ENCODE data around the gene SUN5.

SUN5 gene

DNA sequence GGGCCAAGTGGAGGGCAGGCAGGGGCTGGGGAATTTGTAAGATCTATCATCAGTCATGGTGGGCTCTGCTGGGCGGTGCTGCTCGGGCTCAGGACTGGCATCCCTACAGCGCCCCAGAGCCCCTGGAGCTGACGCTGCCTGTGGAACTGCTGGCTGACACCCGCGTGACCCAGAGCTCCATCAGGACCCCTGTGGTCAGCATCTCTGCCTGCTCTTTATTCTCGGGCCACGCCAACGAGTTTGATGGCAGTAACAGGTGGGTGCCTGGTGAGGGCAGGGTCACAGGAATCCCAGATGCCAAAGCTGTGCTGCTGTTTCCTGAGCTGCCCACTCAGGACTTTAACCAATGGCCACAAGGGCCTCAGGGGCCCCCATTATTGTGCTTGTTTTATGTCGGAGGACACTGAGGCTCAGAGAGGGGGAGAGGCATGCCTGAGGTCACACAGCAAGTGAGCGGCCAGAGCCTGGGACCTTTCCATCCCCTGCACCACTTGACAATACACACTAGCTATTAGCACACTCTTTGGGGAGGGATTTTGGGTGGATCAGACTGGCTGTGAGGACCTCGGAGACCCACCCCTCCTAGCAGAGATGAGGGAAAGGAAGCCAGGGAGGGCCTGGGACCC, 9.6 kb upstream of the SUN5 start:
- no peak for DNase-seq

DNA sequence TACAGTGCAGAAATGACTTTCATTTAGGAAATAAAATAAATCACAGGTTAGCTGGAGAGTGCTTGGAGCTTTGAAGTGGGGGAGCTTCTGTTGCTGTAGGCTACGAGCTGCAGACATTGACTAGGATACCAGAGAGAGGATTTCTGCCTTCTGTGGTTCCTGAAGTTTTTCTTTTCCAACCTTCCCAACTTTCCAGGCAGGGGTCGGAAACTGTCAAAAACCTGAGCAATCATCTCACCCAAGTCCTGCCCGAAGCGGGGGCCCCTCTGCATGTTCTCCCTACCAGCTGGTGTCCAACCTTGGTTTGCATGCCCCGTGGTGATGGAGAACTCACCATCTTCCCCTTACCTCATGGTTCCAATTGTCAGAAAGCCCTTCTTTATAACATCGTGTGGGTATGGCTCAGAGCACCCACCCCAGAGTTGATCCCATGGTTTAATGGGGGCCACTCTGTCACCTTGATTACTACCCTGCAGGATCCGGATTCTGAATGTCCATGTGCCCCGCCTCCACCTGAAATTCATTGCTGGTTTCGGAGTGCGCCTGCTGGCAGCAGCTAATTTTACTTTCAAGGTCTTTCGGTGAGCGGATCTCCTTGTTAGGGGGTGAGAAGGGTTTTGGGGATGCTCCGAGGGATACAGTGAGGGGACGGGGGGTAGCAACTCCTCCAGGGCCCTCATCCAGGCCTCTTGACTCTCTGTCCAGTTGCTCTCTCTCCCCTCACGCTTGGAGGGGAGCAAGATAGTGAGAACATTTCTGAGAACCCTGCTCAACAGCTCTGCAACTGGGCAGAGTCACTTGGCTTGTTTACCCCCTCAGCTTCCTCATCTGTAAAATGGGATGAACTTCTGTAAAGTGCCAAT, 8.3 kb upstream of the SUN5 start:
- no peak for DNase-seq

DNA sequence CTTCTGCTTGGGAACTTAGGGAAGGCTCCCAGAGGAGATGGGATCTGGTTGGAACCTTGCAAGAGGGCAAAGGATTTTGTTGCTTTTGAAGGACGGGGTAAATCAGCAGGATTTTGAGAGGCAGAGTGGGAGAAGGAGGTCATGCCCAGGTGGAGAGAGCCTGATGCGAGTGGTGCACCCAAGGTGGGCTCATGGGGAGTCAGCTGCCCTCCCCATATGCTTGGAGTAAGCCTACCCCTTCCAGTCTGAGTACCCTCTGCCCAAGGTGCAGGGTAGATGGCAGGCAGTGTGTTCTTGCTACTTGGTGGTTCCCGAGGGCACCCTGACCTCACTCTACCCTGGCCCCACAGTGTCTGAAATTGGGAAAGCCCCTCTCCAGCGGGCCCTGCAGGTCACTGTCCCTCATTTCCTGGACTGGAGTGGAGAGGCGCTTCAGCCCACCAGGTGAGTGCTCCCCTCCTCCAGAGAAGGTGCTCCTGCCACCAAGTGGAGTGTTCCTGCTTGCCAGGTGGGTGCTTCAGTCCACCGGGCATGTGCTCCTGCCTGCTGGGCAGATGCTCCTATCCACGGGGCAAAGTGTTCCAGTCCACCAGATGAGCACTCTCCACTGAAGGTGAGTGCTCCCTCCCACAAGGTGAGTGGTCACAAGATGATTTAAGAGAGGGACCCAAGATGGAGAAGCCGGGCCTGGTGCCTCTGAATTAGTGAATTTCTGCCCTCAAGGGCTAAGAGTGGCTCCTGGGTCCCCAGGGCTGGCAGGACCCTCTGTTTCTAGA, 6.6 kb upstream of the SUN5 start:
- no peak for DNase-seq

DNA sequence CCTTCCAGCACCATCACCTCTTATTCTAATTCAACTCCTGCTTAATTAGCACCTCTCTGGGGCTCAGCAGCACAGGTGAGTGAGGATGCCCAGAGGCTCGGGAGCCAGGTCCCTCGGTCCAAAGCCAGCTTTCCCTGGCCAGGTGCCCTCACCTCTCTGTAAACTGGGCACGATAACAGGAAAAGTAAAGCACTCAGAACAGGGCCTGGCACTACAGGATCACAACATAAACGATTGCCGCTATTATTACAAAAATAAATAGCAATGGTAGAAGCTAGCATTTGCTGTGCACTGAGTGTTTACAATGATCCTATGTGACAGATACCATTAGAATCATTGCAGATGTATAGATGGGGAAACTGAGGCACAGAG, 5.9 kb upstream of the SUN5 start:
- no peak for DNase-seq

DNA sequence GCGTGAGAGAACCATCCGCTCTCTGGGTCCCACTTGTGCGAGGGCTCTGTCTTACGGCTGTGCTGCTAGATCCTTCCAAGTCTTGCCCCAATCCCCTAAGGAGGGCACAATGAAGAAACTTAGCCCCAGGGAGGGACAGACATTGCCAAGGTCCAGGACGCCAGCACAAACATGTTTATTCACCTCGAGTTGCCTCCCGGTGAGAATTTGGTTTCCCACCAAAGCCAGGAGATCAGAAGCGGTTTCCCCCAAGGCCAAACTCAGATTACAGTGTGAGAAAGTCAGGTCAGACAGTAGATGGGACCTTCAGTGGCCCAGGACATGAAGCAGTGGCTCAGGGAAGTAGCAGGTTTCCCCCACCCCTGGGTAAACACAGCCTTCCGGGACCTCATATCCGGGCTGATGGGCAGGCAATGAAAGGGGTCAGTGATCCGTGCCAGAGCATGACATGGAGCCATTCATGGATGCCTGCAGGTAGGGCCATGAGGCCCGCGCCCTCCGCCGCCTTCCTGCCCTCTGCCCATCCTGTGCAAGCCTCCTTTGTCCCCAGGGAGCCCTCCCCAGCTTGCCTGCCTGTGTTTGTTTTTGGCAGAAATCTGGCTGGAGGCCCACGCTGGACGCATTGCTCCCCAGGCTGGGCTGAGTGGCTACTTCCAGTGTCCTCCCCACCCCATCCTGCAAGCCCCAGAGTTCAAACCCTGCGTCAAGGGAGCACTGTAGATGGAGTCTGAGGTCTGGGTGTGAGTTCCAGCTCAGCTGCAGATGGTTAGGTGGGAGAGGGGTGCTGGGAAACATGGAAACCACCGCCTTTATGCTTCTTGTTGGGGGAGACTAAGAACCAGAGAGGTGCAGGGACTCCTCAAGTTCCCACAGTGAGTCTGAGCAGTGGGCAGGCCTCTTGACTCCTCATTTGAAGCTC, 5.2 kb upstream of the SUN5 start:
- DNase-seq = no peak

DNA sequence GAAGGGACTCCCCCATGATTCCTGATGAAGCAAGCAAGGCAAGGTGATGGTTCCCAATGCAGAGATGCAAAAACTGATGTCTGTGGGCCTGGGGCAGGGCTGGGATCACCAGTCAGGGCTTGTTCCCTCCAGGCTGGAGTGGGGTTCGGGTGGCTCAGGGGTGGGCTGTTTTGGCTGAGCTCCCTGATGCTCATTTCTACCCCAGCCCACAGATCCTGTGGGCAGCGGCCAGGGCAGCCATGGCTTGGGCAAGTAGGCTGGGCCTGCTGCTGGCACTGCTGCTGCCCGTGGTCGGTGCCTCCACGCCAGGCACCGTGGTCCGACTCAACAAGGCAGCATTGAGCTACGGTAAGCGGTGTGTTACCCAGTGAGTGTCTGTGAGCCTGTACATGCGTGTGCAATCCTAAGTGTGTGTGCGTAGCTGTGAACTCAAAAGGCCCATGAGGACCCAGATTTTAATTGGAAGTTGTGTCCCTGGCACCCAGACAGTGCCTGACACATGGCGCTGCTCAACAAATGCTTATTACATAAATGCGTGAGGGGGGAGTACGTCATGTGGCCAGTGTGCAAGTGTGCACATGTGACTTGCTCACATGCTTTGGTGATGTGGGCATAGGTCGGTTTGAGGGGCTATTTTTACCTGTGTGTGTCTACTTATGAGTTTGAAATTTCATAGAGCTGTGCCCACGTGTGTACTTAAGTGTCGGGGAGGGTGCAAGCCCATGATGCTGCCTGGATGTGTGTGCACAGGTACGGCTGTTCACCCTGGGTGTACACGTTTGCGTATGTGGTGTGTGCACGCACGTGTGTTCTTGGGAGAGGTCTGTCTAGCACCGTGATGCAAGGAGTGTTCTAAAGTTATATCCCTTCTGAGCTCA, 4.3 kb upstream of the SUN5 start:
- no peak for DNase-seq

DNA sequence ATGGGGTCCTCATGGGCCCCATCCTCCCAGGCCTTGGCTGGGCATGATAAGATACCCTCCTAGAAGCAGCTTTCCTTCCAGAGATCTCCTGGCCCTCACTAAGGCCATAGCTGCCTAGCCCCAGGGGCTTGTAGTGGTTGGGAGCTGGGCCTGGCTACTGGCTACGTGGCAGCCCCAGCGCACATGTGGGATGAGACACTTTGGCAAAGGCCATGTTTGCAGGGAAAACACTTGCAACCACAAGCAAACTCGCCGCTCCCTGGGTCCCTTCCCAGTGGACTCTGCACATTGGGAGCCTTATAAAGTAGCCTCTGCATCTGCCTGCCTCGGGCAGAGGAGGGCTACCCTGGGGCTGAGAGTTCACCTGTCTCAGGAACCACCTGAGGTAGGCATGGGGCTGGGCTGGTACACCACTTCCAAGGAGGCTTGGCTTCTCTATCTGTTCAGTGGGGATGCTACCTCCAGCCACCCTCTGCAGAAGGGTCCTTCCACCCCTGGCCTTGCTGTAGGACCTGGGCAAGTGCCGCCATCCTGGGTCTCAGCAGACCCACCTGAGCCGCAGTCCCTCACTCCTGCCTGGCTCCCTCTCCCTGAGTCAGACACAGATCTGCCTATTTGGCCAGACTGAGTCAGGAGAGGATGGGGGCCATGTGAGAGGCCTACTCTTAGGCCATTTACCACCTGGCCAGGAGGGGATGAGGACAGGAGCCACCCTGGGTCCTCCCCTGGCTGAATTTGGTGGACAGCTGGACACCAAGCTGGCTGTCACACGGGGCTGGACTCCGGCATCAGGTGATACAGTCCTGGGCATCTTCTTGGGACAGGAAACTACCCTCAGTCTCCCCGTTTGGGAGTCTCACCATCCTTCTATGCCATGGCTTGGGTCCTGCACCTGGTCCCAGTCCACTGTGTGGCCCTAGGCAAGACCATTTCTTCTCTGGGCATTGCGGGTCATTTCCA, 3.4 kb upstream of the SUN5 start, which contains the start of gene BPIFB2:
Gene BPIFB2 (plus strand): TSS at position 329 of the 960 bp plus-strand sequence. CDS start 871 bp downstream, outside the sequence.
- no peak for DNase-seq

DNA sequence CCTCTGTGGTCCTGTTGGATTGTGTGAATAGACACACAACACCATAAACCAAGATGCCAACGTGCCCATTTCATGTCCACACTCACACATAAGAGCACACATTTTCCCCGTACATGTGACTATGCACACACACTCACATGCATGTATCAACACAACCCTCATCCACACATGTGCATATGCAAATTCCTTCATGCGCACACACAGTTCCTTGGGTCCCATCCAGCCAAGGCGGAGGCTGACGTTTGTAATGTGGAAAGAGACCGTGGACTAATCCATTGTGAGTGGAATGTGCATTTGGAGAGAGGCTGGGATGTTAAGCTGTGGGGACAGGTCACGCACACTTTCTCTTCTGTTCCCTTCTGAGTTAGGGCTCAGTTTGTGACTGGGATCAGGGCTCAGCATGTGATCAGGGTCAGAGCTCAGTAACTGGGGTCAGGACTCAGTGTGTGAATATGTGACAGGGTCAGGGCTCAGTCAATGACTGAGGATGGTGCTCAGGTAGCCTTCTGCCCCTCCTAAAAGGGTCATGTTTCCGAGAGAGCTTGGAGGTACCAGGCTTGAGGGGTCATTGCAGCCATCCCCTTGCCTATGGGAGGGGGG, 2.6 kb upstream of the SUN5 start:
- no peak for DNase-seq

DNA sequence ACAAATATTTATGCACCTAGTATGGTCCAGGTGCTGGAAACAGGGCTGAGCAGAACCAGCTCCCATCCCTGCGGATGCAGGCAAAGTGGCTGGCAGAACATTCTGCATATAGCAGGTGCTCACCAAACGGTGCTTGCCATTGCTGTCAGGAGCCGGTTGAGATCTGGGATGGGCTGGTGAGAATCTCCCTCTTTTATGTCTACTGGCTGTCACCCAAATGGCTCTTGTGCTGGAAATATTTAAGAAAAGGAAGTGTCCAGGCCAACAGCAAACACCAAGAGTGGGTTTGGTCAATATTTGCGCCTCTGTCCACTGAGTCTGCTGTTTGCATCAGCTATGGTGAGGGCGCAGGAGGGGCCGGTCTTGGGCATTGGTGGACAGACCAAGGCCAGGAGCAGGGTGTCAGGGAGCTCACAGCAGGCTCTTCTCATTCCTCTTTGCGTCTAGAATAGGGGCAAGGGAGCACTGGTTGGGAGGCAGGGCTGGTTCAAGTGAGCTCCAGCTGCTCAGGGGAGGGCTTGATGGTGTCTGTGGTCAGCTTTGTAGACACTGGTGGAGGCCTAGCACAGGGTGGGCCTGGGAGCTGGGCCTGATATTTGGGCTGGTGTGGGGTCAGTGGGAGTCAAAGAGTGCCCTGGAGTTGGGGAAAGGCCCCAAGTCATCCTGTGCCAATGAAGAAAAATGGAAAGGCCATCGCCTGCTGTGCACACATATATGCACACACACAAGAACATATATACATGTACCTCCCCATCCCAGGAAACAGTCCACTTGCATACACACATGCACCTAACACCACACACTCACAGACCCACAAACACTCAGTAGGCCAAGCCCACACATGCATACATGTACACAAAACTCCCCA, 1.9 kb upstream of the SUN5 start:
- no peak for DNase-seq

DNA sequence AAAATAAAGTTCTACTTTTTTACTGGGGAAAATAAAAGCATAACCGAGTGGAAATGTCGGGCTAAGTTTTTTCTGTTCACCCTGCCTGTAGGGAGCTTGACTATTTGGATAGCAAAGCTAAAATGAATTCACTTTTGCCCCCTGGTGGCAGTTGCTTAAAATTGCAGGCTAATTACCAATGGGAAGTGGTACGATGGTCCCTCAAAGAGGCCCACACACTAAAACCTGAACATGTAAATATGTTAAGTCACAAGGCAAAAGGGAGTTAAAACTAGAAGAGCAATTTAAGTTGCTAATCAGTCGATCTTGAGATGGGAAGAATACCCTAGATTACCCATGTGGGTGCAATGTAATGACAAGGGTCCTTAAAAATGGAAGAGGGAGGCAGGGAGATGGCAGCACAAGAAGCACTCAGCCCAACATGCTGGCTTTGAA, 916 bp upstream of the SUN5 start:
- no peak for DNase-seq

DNA sequence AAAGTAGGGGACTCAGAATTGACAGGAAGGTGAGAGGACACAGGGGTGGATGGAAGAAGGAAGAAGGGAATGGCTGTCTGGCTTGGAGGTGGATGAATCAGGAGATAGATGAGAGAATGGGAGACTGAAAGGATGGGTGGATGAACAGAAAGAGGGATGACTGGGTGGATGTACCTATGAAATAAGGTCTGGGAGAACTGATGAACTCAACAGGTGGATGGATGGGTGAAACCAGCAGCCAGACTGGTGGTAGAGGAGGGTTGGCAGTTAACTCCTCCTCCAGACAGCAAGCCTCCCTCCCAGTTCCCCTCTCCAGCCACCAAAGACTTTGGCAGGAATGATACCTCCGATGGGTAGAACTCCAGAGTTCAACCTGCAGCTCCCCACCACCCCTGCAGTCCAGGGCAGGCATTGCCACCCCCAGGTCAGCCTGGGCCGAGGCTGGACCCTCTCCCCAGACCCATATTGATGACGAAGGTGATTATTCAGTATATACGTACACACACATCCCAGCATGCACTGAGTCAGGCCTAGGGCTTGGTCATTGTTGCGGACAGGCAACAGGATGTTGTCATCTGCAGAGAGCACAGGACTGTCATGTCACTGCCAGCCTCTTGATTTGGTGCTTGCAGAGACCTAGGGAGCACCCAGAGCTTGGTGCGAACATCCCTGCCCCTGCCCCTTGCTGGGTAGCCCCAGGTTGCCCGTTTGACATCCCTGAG, 2.0 kb downstream of the SUN5 start:
- DNase-seq = no peak

DNA sequence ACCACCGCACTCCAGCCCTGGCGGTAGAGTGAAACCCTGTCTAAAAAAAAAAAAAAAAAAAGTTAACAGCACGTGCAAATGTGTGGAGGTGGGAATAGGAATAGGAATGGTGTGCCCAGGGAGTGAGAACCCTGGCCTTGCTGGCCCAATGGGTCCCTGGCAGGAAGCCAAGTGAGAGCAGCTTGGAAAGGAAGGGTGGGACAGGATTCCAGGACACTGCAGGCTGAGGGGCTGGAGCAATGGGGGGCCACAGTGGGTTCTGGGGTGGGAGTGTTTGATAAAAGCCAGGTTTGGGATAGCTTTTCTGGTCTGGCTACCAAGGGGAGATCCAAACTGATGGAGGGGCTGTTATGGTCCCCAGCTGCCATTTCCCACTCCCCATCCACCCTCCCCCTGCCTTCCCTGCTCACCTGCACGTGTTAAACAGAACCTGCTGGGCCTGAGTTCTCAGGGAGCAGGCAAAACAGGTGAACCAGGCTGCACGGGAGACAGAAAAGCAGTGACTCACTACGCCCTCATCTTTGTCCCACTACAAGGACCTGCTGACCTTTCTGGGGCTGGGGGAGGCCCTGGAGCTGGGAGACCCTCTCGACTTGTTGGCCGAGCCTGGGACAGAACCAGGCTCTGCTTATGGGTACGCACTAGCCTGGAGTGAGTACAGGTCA, 3.3 kb downstream of the SUN5 start:
- DNase-seq = no peak

DNA sequence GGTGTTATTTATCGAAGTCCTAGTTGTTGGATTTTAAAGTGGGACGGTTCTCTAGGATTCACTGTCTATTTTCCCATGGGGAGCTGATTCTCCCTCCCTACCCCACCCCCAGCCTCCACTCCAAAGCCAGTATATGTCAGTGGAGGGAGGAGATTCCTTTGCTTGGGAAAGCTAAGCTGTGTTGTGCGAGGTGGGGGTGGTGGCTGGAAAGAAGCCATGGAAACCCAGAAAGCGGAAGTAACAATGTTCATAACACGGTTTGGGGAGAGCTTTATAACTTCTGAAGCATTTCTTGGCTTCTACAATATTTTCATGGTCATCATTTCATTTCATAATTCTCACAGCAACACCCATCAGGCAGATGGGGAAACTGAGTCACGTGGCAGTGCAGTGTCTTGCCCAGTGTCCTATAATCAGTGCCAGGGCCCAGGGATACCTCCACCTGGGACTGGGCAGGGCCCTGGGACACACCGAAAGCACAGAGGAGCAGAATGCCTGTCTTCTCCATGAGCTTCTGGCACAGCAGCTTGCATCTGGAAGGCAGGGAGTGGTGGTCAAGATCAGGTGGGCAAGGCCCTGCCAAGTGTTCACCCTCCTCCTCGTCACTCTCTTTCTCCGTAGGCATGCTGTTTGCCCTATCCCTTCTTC, 4.5 kb downstream of the SUN5 start:
- DNase-seq = no peak

DNA sequence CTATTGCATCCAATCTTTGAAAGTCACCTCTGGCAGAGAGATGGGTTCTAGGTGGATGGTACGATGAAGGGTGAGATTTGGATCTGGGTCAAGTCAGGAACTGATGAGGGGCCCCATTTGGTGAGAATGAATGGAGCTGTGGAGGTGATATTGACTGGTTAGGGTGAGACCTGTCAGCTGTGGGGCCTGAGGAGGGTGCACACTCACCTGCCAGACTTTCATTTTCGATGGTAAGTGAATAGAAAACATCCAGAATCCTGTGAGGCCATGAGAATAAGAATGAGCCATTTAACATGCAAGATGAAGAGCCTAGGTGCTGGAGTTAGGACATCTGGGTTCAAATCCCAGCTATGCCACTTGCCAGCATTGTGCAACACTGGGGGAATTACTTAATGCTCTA, 6.8 kb downstream of the SUN5 start:
- DNase-seq = no peak

DNA sequence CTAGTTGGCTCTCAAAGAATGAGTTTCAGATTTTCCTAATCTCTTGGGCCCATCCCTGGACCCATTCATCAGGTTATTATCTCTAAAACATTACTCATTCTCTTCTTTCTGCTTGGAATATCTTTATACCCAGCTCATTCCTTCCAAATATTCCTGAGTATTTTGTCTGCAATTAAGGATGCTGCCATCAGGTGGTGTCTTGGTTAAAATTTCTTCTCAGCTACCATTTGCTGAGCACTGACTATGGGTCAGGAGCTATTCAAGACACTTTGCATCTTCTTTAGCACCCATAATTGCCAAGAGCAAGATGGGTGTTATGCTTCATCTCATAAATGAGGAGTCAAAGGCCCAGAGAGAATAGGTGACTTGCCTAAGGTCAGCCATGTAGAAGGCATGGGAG, 8.4 kb downstream of the SUN5 start:
- DNase-seq = no peak

DNA sequence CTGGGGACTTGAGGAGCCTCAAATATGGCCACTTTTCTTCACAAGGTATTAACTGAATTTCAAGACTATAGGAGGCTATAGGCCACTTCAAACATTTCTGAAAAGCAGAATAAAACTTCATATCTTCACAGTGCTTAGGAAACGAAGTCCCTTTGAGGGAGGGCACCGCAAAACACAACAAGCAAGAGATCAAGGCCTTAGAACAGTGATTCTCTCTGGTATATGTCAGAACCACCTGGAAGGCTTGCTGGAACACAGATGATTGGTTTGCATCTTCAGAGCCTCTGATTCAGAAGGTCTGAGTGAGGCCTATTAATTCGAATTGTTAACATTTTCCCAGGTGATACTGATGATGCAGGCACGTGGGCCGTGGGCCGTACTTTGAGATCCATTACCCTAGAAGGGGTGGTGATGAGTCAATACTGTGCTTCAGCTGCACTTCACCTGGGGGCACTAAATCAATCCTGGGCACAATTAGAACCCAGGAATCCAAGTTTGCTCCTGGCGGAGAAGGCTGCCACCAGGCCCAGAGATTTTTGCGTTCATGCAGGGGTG, 10.7 kb downstream of the SUN5 start:
- DNase-seq = no peak
